Vagina (tissue), 2 donors: ENCODE data around the gene DAGLA.

Source experiments
- POLR2AphosphoS5 ChIP-seq, 2 donors: sonication (generic); formaldehyde crosslinking; IDR thresholded peaks; one replicate each; pipeline ENCODE4 v1.9.0; 2017; ENCODE audit warnings: antibody characterized with exemption in 2 of 2, mild to moderate bottlenecking in 2 of 2, low read depth in 1 of 2; ENCODE audit not compliant: insufficient read depth in 1 of 2
- TF ChIP-seq, protein P1 (sequence below), 3 experiments: fragments of 450-650 bp in 2 of 3; fragments of 200-600 bp in 1 of 3; sonication (generic) in 1 of 3; IDR thresholded peaks; one replicate each; pipeline ENCODE4 v1.5.1; 2017 to 2019; ENCODE audit warnings: antibody characterized with exemption in 3 of 3, mild to moderate bottlenecking in 2 of 3, moderate library complexity in 2 of 3

DNA sequence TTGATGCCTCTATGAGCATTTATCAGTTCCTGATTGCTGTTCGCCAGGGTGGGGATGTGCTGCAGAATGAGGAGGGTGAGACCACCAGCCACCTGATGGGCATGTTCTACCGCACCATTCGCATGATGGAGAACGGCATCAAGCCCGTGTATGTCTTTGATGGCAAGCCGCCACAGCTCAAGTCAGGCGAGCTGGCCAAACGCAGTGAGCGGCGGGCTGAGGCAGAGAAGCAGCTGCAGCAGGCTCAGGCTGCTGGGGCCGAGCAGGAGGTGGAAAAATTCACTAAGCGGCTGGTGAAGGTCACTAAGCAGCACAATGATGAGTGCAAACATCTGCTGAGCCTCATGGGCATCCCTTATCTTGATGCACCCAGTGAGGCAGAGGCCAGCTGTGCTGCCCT is 115.3 kb downstream of the DAGLA start:
- TF ChIP-seq, protein P1, sequence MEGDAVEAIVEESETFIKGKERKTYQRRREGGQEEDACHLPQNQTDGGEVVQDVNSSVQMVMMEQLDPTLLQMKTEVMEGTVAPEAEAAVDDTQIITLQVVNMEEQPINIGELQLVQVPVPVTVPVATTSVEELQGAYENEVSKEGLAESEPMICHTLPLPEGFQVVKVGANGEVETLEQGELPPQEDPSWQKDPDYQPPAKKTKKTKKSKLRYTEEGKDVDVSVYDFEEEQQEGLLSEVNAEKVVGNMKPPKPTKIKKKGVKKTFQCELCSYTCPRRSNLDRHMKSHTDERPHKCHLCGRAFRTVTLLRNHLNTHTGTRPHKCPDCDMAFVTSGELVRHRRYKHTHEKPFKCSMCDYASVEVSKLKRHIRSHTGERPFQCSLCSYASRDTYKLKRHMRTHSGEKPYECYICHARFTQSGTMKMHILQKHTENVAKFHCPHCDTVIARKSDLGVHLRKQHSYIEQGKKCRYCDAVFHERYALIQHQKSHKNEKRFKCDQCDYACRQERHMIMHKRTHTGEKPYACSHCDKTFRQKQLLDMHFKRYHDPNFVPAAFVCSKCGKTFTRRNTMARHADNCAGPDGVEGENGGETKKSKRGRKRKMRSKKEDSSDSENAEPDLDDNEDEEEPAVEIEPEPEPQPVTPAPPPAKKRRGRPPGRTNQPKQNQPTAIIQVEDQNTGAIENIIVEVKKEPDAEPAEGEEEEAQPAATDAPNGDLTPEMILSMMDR (IDR thresholded peaks at IDR 0.05) = no peak
- no peak for TF ChIP-seq POLR2AphosphoS5 (IDR thresholded peaks at IDR 0.05; ENCODE audit: insufficient read depth in 1 of 2, low read depth in 1 of 2)
